Activated gamma-delta T cell treated with Interleukin-2 at 50 U/mL for 16 hours (primary cell): Measurements from ENCODE around the gene INPP5A.

Experiments used
- DNase-seq: peaks from one replicate; pipeline ENCODE4 v3.0.0-alpha.2; 2020

The INPP5A gene

DNA sequence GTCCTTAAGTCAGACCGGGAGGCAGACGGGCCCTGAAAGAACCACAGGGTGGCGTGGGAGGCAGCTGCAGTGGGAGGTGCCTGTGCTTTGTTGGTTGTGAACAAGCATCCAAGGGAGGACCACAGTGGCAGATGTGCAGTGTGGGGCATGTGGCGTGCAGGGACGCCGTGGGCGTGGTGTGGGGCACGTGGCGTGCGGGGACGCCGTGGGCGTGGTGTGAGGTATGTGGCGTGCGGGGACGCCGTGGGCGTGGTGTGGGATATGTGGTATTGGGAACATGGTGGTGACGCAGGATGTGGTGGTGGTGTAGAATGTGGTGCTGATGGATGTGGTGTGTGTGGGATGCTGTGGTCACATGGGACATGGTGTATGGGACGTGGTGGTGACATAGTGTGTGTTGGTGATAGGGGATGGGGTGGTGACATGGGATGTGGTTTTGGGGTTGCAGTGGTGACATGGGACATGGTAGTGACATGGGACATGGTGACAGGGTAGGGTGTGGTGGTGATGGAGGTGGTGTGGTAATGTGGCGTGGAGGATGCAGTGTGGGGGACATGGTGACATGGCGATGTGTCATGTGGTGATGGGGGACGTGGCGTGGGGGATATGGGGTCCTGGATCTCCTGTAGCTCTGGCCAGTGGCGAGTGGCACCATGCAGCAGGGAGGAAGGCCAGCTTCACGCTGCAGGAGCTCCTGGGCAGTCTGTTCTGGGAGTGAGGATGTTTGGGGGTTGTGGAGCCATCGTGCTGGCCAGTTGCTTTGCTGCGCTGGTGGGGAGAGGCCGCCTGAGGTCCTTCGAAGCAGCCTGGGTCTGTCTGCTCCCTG, 78.8 kb downstream of the INPP5A start:
- DNase-seq: peak; percentile 46

DNA sequence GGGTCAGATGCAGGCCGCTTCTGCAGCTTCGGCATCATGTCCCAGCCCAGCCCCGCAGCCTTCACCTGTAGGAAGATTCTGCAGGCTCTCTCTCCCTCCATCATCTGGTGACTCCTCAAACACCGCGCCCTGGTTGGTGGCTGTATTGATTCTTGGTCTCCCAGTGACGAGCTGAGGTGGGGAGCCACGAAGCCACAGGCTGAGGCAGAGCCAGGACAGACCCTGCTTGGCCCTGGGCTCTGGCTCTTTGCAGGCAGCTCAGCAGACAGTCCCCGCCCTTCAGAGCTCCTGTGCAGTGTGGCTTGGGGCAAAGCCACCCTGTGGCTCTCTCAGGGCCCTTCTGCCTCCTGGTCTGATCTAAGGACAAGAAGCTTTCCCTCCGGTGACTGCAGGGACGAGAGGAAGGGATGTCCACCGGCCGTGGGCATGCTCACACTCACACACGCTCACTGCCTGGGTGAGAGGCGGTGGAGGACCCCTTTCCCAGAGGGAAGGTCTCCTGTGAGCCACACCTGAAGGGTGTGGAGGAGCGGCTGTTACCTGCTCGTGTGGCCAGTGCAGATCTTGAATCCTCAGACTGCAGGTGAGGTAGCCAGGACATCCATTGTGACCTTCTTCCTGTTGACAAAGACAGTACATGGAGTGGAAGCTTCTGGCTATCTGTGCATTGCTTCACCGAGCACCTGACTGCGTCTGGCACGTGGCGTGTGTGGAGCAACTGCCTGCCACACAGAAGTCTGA, 79.6 kb downstream of the INPP5A start:
- DNase-seq: no peak

DNA sequence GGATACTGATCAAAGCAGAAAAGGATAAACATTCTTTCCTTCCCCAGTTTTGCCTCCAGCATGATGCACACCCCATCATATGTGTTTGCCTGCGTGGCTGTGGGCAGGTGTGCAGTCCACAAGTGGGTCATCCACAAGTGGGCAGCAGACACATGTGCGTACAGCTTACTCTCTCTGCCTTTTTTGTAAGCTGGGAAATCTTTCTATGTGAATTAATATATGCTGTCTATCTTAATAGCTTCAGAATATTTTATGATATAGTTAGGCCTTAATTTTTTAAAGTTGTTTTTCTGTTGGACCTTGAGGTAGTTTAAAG, 80.1 kb downstream of the INPP5A start:
- no peak for DNase-seq

DNA sequence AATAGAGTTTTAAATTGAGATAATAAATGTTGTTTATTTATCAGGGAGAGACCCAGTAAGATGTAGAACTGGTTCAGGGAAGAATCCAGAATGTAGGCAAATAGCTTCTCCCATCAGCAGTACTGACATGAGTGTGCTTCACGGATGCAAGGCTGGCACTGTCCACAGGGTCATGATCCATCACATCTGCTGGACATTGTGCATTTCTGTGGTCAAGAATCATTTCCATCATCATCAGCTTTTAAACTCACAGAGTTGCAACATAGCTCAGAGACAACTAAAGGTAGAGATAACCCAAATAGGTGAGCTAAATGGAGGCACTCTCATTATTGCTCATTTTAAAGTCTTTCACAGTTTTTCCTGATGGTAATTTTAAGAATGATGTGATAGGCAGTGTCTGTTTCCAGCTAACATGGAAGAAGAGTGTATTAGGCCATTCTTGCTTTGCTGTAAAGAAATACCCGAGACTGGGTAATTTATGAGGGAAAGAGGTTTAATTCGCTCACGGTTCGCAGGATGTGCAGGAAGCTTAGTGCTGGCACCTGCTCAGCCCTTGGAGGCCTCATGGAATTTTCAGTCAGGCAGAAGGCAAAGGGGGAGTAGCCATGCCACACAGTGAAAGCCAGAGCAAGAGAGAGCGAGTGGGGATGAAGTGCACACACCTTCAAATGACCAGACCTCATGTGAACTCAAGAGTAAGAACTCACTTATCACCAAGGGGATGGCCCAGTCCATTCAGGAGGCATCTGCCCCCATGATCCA, 80.8 kb downstream of the INPP5A start:
- DNase-seq: no peak

DNA sequence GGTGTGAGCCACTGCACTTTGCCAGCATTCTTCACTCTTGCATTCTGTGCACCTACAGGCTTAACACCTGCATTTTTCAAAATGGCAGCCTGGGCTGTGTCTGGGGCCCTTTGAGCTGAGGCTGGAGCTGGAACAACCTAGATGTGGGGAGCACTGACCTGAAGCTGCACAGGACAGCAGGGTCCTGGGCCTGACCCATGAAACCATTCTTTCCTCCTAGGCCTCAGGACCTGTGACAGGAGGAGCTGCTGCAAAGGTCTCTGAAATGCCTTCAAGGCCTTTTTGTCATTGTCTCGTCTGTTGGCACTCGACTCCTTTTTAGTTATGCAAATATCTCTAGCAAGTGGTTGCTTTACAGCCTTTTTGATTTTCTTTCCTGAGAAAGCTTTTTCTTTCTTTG, 82.3 kb downstream of the INPP5A start:
- DNase-seq: no peak

DNA sequence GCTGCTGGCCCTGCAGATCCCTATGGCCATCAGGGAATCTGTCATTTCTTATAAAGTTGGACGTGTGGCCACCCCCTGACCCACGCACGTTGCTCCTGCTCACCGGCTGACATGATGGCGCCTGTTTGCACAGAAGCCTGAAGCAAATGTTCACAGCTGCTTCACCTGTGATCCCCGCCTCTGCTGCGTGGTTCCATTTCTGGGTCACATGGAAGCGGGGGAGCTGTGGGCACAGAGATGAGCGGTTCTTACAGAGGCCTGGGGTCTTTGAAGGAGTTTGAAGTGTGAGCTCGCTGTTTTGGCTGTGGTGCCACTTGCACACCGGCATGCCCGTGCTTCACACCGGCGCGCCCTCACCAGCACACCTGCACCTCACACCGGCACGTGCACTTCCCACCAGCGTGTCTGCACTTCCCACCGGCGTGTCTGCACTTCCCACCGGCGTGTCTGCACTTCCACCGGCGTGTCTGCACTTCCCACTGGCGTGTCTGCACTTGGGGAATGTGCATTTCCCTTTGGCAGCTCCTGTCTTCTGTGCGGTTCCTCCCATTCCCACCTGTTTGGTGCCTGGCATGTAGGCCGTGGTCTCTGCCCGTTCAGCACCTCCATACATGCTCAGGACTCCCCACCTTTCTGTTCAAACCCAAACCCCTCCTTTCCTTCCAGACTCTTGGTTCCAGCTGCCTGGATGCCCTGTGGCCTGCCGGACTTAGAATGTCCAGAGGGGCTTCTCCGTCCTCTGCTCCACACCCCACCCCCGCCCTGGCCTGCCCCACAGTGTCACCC, 86.7 kb downstream of the INPP5A start:
- DNase-seq: no peak

DNA sequence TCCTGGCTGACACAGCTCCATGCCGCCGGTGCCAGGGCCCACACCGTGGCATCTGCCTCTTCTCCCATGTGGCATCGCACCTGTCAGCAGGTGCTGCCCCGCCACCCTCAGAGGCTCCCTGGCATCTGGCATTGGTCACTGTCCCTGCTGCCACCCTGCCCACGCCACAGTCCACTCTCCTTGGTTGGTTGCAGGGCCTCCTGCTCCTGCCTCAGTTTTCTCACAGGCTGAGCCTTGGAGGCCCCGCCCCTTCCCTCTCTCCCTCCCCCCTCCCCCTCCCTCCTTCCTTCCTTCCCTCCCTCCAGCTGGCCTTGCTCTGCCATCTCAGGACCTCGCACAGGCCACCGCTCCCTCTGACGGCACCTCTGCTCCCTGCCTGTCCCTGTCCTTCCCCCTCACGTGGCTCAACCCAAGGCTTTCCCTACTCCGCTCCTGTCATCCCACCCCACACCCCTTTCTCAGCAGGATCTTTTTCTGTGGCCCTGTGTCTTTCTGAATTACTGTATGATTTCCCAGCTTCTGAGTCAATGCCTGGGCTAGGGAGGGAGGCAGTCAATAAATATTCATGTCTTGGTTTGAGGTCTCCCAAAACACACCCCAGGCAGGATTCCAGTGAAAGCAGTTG, 87.4 kb downstream of the INPP5A start:
- DNase-seq: no peak

DNA sequence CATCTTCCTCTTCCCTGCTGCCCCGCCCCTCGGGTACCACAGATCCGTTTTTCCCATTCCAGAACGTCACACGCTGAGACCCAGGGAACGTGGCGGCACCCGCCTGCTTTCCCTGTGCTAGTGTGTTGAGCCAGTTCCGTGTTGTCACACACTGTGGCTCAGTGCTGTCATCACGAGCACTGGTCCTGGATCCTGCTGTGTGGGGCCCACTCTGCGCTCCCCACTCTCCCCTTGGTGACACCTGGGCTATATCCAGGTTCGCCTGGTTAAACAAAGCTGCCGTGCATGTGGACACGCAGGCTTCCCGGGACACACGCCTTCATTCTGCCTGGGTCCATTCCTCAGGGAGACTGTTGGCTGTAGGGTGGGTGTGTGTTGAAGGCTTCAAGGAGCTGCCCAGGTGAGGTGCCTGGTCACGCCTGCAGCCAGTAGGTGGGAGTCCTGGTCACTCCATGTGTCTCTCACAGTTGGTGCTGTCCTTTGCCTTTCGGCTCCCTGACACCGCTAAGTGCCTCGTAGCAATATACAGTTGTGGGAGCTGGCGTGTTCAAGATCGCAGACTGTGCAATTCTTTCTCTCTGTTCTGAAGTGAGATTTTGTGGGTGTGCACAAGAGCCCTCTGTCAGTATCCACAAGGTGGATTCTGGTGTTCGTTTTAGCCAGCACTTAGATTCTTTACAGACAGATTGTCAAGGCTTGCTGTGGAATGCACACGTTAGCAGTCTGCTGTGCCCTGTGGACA, 88.6 kb downstream of the INPP5A start:
- DNase-seq: no peak

DNA sequence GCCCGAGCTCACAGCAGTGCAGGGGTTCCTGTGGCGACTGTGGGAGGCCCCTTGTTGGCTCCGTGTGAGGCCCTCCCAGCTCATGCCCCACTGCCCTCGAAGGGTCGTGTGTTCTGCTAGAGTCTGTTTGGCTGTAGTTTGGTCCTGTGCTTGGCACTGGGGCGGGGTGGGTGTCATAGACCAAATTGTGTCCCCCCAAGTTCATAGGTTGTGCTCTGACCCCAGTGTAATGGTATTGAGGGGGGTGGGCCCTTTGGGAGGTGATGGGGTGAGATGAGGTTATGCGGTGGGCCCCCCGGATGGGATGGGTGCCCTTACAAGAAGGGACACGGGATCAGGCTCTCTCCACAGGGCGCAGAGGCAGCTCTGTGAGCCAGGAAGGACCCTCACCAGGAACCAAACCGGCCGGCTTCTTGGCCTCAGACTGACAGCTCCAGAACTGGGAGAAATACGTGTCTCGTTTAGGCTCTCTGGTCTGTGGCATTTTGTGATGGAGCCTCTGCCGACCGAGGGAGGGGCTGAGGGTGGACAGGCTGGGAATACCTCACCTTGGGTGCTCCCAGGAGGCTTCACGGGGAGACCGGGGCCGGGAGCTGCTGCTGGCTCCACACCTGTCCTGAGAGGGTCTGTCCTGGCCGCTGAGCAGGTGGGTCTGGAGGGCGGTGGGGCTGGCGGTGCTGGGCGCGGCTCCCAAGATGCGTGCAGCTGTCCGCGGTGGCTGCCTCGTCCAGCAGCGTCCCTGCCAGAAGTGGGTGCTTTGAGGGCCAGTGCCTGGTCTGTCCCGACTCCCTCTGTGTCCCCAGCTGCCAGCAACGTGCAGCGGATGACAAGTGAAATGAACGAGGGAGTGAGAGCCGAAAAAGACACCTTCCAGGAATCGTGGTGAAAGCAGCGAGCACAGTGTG, 89.4 kb downstream of the INPP5A start:
- no peak for DNase-seq

DNA sequence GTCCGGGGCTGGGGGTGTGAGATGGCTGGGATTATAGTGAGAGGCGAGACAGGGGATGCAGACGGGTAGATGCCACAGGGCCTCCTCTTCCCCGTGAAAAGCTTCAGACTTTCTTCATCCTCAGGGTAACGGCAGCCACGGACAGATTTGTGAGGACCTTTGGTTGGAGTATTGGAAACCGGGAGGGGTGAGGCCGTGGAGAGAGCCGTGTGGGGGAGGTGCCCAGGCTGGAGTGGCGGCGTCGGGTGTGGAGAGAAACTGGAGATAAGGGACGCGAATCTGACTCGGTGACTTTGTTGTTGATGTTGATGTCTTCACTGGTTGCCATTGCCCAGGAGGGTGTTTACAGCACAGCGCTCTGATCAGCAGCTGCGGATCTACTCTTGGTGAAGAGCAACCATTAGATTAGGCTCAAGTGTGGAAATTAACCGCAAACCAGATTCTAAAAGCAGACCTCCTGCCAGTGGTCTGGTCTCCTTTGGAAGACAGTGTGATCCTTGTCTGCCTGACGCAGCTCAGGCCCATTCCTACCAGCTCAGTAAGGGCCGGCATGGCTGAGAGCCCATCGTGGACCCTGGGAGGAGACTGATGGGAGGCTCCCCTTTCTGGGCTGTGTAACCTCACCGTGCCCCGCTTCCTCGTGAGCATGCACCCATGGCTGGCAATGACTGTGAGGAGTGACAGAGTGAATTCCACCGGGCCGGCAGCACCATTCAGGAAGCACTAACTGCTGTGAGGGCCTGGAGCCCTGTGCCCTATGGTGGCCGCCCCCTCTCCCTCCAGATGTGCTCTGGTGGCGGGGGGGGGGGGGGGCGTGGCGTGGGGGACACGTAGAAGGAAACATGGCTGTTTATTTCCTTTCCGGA, 90.3 kb downstream of the INPP5A start:
- no peak for DNase-seq

DNA sequence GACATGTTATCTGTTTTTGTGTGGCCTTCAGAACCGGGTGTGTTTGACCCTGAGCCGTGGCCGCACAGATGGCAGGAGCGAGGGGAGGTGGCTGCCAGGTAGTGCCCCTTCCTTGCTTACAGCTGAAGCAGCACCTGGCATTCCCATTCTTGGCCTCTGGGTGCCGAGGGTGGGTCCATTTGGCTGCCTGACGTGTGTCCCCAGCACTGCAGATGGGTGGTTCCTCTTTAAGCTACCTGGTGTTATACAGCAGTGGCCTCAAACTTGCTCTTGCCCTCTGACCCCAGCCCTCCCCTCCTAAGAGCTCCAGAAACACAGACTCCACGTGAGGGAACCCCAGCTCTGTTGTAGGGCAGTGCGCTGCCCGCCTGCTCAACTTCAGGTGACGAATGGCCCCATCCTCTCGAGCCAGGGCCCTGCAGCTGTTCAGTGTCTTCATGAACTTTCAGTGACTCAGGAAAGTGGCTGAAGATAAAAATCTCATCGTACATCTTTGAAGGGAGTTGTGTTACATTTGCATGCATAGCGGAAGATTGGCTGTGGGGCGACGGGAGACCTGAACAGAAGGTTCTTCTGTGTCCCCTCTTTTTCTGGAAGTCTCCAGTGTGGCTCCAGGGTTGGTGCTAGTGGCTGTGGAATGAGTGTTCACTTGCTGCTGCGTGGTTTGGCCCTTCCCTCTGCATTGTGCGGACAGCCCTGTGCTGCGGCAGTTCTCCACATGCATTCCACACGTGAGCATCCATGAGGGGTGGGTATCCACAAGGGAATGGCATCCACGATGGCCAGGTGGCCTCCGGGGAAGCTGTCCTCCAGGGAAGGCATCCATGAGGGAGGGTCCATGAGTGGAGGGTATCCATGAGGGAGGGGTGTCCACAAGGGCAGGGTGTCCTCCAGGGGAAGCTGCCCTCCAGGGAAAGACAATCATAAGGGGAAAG, 91.6 kb downstream of the INPP5A start:
- DNase-seq: no peak

DNA sequence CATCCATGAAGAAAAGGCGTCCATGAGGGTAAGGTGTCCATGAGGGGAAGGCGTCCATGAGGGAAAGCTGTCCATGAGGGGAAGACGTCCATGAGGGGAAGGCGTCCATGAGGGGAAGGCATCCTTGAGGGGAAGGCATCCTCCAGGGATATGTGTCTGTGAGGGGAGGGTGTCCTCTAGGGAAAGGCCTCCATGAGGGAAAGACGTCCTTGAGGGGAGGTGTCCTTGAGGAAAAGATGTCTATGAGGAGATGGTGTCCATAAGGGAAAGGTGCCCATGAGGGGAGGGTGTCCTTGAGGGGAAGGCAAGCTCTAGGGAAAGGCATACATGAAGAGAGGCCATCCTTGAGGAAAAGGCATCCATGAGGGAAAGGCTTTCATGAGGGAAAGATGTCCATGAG, 92.6 kb downstream of the INPP5A start:
- DNase-seq: no peak

DNA sequence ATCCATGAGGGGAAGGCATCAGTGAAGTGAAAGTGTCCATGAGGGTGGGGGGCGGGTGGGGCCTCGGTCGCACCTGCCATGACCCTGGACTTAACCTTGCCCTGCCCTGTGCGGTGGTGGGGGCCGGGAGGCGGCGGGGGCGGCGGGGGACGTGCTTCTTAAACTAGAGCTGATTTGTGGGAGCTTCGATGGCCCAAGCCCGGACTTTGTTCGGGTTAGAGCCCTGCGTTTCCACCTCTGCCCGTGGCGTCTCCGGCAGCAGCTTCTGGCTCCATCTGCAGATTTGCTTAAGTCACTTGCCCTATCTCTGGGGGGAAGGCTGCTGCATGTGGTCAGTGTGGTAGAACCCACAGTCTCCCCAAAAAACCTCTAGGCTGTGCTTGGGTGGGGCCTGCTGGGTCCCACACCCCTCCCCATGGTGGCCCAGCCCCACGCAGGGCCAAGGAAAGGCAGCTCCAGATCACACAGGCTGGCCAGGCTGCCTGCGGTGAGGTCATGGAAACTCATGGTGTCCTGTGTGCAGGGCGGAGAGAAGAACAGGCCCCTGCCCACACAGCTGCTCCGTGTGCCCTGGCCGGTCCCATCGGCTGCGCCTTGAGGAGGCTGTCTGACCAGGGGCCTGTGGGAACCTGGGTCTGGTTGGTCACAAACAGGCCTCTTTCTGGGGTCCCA, 93.2 kb downstream of the INPP5A start:
- DNase-seq: no peak

DNA sequence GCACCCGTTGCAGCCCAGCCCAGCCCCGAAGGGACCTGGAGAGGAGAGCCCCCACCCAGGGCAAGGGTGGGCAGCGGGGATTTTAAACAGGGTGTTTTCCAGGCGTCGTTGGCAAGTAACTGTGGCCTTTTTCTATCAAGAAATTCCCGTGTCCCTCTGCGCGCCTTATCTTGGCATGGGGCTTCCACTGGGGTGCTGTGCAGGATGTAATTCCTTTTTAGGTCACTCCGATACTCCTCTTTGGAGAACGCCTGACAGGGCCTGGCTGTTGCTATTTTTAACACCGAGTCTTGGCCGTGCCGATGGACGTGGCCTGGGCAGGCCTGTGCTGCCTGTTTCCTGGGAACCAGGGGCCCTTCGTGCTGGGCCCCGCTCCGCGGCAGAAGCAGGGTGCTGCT, 93.8 kb downstream of the INPP5A start:
- no peak for DNase-seq

DNA sequence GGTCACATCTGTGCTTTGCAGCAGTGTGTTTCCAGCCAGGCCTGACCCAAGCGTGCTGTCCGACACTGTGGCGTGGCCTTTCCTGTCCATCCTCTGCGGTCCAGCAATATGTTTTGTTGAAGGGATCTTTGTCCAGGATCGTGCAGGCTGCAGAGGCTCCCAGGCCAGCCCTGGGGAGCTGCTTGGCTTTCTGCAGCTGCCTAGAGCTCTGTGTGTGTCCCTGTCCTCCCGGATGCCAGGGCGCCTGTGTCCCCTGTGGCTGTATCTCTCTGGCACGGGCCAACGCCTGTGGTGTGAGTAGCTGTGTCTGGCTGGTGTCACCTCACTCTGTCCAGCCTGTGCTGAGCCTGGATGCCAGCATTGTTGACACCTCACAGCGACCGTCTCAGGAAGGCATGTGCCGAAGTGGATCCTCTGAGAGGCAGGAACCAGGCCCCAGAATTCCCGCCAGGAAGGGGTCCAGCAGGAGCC, 94.5 kb downstream of the INPP5A start:
- no peak for DNase-seq

DNA sequence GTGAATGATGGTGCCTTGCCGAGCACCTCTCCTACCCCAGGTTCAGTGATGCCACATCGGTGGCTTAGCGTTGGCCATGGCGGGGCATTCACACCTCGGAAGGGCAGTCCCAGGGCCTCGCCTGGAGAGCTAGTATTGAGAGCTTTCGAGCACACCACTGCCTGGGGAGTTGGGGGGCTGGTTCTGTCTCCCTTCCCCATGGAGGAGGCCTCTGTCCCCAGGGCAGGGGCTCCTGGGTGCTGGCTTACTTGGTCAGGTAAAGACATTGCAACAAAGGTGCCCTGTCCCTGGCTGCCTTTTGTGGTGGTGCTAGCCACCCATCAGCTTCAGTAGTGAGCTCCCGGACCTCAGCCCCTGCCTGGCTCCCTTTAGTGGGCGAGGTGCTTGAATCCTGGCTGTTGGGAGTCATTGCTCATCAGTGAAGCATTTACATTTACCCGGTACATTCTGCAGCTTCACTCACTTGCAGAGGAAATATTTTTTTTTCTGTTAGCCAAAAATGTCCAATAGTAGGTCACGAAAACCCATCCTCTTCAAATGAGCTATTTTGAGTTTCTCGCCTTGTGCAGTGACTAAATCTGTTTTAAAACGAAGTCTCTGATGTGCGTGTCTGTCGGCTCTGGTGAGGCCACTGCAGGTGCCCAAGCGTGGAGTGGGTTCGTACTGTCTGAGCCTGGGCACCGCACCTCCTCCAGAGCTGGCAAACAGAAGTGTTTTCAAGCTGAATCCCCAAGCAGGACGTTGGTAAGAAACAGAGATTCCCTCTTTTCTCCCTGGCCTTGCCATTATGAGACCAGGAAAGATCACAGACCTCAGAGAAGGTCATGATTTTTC, 95.5 kb downstream of the INPP5A start:
- DNase-seq: no peak
